K562 (cell line): ENCODE data around the gene DENND5B.

Experiments used
- CHD7 ChIP-seq: fragments of 200-600 bp; sonication (generic); IDR thresholded peaks from one replicate; pipeline ENCODE4 v1.6.1; 2012; ENCODE audit warnings: mild to moderate bottlenecking, low read depth, low read length, inconsistent platforms
- E2F8 ChIP-seq: fragments of 450-650 bp; IDR thresholded peaks from 2 replicates; pipeline ENCODE4 v1.7.1; 2018; ENCODE audit warnings: mild to moderate bottlenecking, low read depth; ENCODE audit not compliant: partially characterized antibody
- FOXA1 ChIP-seq: fragments of 450-650 bp; IDR thresholded peaks from 2 replicates; pipeline ENCODE4 v1.6.1; 2016; ENCODE audit warnings: mild to moderate bottlenecking, borderline replicate concordance
- KHSRP ChIP-seq: fragments of 450-650 bp; IDR thresholded peaks from 2 replicates; pipeline ENCODE4 v1.6.1; 2017
- L3MBTL2 ChIP-seq: fragments of 450-650 bp; IDR thresholded peaks from 2 replicates; pipeline ENCODE4 v1.6.1; 2016; ENCODE audit warnings: mild to moderate bottlenecking, moderate library complexity
- POLR2A ChIP-seq: fragments of 450-650 bp; conservative IDR thresholded peaks from 2 replicates; pipeline ENCODE4 v1.6.1; 2016
- POLR2G ChIP-seq: fragments of 200-400 bp; formaldehyde crosslinking; IDR thresholded peaks from 2 replicates; pipeline ENCODE4 v1.6.1; 2017; ENCODE audit warnings: low read depth, mild to moderate bottlenecking, antibody characterized with exemption, low read length, moderate library complexity
- RBM15 ChIP-seq: fragments of 200-400 bp; formaldehyde crosslinking; IDR thresholded peaks from 2 replicates; pipeline ENCODE4 v1.6.1; 2018; ENCODE audit warnings: mild to moderate bottlenecking, low read length, moderate library complexity; ENCODE audit not compliant: insufficient read depth
- TF ChIP-seq, protein P1 (sequence below), 3 experiments: IDR thresholded peaks in 2 of 3; conservative IDR thresholded peaks in 1 of 3; 2 replicates each; pipeline ENCODE4 v1.5.1; 2011 to 2012; ENCODE audit warnings: low read length in 3 of 3, mild to moderate bottlenecking in 3 of 3, control low read depth in 2 of 3, improper control_type of control experiment in 1 of 3, inconsistent platforms in 1 of 3, low read depth in 1 of 3, mixed read lengths in 1 of 3, moderate library complexity in 1 of 3; ENCODE audit not compliant: insufficient read depth in 2 of 3
- TF ChIP-seq, protein P2 (sequence below), 2 experiments: fragments of 450-650 bp in 1 of 2; sonication (generic) in 1 of 2; formaldehyde crosslinking in 1 of 2; IDR thresholded peaks in 1 of 2; conservative IDR thresholded peaks in 1 of 2; 2 replicates each; pipeline versions ENCODE4 v1.6.1 to v1.8.1; 2016 to 2023; ENCODE audit warnings: mild to moderate bottlenecking in 2 of 2, moderate library complexity in 2 of 2, inconsistent platforms in 1 of 2, missing genetic modification reagents in 1 of 2
- TF ChIP-seq, protein P3 (sequence below): fragments of 250-450 bp; sonication (Bioruptor Pico); IDR thresholded peaks from 2 replicates; pipeline ENCODE4 v1.8.0; 2022; ENCODE audit warnings: moderate library complexity, mild to moderate bottlenecking, inconsistent platforms

DNA sequence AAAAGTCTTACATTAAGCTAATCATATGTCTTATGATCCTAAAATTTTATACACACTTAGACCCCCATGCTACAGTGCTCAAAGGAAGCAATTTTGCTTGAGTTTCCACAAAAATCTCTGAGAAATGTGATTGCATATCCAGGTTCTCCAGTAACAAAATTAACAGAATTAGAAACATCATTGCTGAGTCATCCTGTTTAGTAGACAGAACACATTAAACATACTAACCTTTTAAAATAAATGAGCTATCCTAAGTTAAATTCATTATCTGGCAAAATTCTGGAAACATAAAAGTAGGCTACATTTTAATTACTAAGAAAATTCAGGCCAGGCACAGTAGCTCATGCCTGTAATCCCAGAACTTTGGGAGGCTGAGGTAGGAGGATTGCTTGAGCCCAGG lies 94.7 kb downstream of the DENND5B start:
- TF ChIP-seq, protein P1, sequence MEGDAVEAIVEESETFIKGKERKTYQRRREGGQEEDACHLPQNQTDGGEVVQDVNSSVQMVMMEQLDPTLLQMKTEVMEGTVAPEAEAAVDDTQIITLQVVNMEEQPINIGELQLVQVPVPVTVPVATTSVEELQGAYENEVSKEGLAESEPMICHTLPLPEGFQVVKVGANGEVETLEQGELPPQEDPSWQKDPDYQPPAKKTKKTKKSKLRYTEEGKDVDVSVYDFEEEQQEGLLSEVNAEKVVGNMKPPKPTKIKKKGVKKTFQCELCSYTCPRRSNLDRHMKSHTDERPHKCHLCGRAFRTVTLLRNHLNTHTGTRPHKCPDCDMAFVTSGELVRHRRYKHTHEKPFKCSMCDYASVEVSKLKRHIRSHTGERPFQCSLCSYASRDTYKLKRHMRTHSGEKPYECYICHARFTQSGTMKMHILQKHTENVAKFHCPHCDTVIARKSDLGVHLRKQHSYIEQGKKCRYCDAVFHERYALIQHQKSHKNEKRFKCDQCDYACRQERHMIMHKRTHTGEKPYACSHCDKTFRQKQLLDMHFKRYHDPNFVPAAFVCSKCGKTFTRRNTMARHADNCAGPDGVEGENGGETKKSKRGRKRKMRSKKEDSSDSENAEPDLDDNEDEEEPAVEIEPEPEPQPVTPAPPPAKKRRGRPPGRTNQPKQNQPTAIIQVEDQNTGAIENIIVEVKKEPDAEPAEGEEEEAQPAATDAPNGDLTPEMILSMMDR (IDR thresholded peaks at IDR 0.05 in 2 of 3, conservative IDR thresholded peaks at IDR 0.05 in 1 of 3; ENCODE audit: insufficient read depth in 2 of 3, low read depth in 1 of 3, low read length in 3 of 3), result no peak
- TF ChIP-seq, protein P2, sequence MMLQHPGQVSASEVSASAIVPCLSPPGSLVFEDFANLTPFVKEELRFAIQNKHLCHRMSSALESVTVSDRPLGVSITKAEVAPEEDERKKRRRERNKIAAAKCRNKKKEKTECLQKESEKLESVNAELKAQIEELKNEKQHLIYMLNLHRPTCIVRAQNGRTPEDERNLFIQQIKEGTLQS (IDR thresholded peaks at IDR 0.05), result no peak
- TF ChIP-seq, protein P2 (CRISPR knock-in tag; conservative IDR thresholded peaks at IDR 0.05), result no peak
- TF ChIP-seq KHSRP (no peak), POLR2A (no peak), FOXA1 (no peak), CHD7 (no peak), POLR2G (no peak), E2F8 (no peak), L3MBTL2 (no peak), RBM15 (no peak)
- TF ChIP-seq, protein P3, sequence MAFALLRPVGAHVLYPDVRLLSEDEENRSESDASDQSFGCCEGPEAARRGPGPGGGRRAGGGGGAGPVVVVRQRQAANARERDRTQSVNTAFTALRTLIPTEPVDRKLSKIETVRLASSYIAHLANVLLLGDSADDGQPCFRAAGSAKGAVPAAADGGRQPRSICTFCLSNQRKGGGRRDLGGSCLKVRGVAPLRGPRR, result no peak
